ENCODE results near the gene LEKR1. TPM values are rescaled to one million over a fixed set of nuclear protein-coding genes. Genes with fewer than 3 reads are reported as not detected.

Gene LEKR1
- total RNA-seq, 1 donor, result 0.81 TPM

GRCh38 chr3:157027861-157028745, 201.9 kb downstream of the LEKR1 start:
- no peak overlapping the region for H3K4me3 ChIP-seq (ENCODE audit: low read depth, low read length)
- no peak for DNase-seq (ENCODE audit: low read depth)
- no peak for TF ChIP-seq CTCF (IDR thresholded peaks at IDR 0.05; ENCODE audit: insufficient read depth, low read length)

- no peak for DNase-seq (ENCODE audit: low read depth)
- no peak for TF ChIP-seq CTCF (IDR thresholded peaks at IDR 0.05; ENCODE audit: insufficient read depth, low read length)
- H3K4me3 ChIP-seq (ENCODE audit: low read depth, low read length), result no peak overlapping the region
These were observed 203.2 kb downstream of the LEKR1 start for GRCh38 chr3:157029365-157029790.

- no peak for TF ChIP-seq CTCF (IDR thresholded peaks at IDR 0.05; ENCODE audit: insufficient read depth, low read length)
- peak; percentile 7 for DNase-seq (ENCODE audit: low read depth)
These were observed 204.6 kb downstream of the LEKR1 start for GRCh38 chr3:157030712-157031111.

GRCh38 chr3:157033001-157033400, 206.8 kb downstream of the LEKR1 start:
- no peak overlapping the region for H3K4me3 ChIP-seq (ENCODE audit: low read depth, low read length)
- TF ChIP-seq CTCF (IDR thresholded peaks at IDR 0.05; ENCODE audit: insufficient read depth, low read length), result no peak
- DNase-seq (ENCODE audit: low read depth), result no peak

More at GRCh38 chr3:157030712-157031111, 204.6 kb downstream of the LEKR1 start:
- no peak overlapping the region for H3K4me3 ChIP-seq (ENCODE audit: low read depth, low read length)

GRCh38 chr3:157040456-157040855, 214.3 kb downstream of the LEKR1 start:
- TF ChIP-seq CTCF (IDR thresholded peaks at IDR 0.05; ENCODE audit: insufficient read depth, low read length), result no peak
- no peak overlapping the region for H3K4me3 ChIP-seq (ENCODE audit: low read depth, low read length)
- DNase-seq (ENCODE audit: low read depth), result no peak

- no peak for DNase-seq (ENCODE audit: low read depth)
- no peak overlapping the region for H3K4me3 ChIP-seq (ENCODE audit: low read depth, low read length)
- no peak for TF ChIP-seq CTCF (IDR thresholded peaks at IDR 0.05; ENCODE audit: insufficient read depth, low read length)
These were observed 216.1 kb downstream of the LEKR1 start for GRCh38 chr3:157042226-157042625.
